Femur (tissue), 1 donor: ENCODE results near the gene MAPK8IP3.

Experiments
- DNase-seq: peaks from one replicate; pipeline ENCODE4 v3.0.0-alpha.2; 2017

The MAPK8IP3 gene

DNA sequence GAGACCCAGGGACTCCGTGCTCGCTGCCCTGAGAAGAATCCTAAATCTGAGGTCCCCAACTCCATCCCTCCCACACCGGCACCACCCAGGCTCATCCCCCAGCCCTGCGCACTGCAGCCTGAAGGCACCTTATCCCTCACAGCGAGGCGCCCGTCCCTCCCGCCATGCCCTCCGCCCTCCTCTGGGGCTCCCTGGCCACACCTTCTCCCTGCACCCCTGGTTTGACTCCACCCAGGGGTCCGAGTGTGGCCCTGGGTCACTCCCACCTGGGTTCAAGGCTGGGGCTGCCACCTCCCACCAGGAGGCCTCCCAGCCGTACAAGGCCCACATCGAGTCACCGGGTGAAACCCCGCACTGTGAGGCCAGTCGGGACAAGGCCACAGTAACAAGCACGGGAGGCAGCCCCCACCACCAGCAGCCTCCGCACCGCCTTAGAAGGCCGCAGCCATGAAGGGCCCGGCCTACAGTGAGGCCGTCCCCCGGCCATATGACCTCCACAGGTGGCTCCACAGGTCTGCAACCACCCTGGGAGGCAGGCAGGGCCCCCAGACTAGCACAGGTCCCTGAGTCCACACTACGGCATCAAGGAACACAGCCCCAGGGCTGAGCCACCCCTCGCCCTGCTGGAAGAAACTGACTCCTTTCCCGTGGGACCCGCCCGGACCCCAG, 112.3 kb downstream of the MAPK8IP3 start:
- DNase-seq: no peak

DNA sequence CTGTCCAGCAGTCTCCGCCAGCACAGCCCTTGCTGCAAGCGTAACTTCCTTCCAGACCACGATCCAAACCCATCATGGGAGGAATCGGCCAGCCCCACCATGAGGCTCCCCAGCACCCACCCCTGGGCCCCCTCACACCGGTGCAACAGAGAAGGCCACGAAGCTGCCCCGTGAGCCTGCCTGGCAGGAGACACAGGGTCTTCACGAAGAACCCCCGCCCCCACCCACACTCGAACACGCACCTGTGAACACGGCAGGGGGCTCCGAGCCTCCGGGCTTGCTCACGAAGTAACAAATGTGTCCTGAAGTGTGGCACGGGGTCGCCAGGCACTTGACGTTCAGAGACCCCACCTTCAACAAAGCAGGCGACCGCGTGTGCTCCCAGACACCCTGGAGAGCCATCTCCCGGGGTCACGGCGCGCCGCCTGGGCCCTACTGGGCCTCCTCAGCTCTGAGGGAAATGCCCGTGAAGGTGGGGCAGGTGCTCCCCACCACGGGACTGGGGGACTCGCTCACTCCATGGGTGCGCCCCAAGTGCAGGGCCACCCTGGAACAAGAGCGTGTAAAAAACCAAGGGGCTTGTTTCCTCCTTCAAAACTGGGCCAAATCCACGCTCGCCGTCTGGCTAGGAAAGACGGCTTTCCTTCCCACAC, 113.0 kb downstream of the MAPK8IP3 start:
- DNase-seq: no peak

DNA sequence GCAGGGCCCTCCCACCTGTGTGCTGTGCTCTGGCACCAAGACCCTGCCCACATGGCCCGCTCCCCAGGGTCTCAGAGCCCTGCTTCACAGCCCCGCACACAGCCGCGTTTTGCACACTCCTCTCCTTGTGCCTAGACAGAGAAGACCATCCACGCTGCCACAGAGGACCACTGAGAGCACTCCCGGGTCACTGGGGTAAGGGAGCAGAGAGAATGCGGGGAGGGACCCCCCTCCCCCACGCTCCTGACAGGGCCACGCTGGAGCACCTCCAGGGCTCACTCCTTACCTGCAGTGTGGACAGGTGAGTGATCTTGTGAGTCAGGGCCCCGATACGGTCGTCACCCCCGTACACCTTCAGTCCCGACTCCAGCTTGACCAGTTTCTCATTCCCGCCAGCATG, 113.6 kb downstream of the MAPK8IP3 start:
- DNase-seq: no peak
